ENCODE measurements around the gene ZNF319.

DNA sequence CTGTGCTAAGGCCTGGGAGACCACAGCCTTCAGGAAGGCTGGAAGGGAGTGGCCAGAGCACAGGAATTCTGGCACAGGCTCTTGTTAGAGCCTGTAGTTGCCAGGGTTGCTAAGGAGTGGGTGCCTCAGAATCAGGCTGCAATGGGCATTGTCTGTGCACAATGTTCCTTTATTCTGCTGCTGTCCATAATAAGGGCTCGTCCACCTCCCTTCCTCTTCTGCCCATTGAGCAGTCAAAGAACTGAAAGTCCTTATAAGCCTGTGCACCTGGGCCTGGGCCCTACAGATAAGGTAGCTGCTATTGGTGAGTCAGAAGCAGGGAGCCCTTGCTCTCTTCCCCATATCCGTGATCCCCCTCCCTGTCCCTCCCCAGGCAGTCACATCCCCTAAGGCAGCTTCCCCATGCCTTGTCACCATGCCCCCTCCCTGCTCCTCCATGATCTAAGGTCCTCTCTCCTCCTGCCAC is 24.1 kb downstream of the ZNF319 start:
- TF ChIP-seq, protein P1, sequence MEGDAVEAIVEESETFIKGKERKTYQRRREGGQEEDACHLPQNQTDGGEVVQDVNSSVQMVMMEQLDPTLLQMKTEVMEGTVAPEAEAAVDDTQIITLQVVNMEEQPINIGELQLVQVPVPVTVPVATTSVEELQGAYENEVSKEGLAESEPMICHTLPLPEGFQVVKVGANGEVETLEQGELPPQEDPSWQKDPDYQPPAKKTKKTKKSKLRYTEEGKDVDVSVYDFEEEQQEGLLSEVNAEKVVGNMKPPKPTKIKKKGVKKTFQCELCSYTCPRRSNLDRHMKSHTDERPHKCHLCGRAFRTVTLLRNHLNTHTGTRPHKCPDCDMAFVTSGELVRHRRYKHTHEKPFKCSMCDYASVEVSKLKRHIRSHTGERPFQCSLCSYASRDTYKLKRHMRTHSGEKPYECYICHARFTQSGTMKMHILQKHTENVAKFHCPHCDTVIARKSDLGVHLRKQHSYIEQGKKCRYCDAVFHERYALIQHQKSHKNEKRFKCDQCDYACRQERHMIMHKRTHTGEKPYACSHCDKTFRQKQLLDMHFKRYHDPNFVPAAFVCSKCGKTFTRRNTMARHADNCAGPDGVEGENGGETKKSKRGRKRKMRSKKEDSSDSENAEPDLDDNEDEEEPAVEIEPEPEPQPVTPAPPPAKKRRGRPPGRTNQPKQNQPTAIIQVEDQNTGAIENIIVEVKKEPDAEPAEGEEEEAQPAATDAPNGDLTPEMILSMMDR (IDR thresholded peaks at IDR 0.05) = no peak
- no peak for TF ChIP-seq EP300 (IDR thresholded peaks at IDR 0.05)
- TF ChIP-seq POLR2AphosphoS5 (IDR thresholded peaks at IDR 0.05) = no peak
- TF ChIP-seq POLR2A (IDR thresholded peaks at IDR 0.05) = no peak

All from suprapubic skin (tissue), 4 donors.